Fibroblast of pulmonary artery (primary cell): ENCODE data around the gene IL1RAPL2.
"Not testable (repeated sequence)": the region's sequence is repeated elsewhere in the genome, so short reads cannot be mapped to it uniquely, and the experiment has no call there.

Experiments
- DNase-seq: peaks from one replicate; pipeline ENCODE4 v3.0.0-alpha.2; 2010; ENCODE audit warnings: low read depth
- H3K4me3 ChIP-seq: replicated peaks from 2 replicates; pipeline ENCODE4 v1.5.1; 2011; ENCODE audit warnings: low read depth, mild to moderate bottlenecking, control low read depth, low read length, moderate library complexity
- TF ChIP-seq, protein P1 (sequence below): IDR thresholded peaks from 2 replicates; pipeline ENCODE4 v1.5.1; 2011; ENCODE audit warnings: mild to moderate bottlenecking, control low read depth, low read length, inconsistent platforms; ENCODE audit errors: missing control alignments

IL1RAPL2 gene

DNA sequence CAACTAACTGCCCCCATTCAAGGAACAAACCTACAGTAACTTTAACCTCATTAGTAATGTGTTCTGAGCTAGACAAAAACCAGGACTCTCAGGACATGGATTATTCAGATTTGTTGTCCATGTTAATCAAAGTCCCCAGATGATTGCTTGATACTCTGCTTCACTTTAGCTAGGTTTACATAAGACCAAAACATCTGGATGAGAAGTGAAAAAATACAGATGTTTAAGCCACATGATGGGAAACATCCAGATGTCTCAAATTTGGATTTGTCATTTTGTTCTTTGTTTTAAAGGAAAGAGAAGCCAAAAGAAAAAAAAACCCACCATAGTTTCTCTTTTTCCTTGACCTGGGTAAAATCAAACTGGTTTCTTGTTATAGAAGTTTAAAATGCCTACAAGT, 1207.8 kb downstream of the IL1RAPL2 start:
- no peak for DNase-seq
- H3K4me3 ChIP-seq, result no peak overlapping the region
- TF ChIP-seq, protein P1, sequence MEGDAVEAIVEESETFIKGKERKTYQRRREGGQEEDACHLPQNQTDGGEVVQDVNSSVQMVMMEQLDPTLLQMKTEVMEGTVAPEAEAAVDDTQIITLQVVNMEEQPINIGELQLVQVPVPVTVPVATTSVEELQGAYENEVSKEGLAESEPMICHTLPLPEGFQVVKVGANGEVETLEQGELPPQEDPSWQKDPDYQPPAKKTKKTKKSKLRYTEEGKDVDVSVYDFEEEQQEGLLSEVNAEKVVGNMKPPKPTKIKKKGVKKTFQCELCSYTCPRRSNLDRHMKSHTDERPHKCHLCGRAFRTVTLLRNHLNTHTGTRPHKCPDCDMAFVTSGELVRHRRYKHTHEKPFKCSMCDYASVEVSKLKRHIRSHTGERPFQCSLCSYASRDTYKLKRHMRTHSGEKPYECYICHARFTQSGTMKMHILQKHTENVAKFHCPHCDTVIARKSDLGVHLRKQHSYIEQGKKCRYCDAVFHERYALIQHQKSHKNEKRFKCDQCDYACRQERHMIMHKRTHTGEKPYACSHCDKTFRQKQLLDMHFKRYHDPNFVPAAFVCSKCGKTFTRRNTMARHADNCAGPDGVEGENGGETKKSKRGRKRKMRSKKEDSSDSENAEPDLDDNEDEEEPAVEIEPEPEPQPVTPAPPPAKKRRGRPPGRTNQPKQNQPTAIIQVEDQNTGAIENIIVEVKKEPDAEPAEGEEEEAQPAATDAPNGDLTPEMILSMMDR, result no peak

DNA sequence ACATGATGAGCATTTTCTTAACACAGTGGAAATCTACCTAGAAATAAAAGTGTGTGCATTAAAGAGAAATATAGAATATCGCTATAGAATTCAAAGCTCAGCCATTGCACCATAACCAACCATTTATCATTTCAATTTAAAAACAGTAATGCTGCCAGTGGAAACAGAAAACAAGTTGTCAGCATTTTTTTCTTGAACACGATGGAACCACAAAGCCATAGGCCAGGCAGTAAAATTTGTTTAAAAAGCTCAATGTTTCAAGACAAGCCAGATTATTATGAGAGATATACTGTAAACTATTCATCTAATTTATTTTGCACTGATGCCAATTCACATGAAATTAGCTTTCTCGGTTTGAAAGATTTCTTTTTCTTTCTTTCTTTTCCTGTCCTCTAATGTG, 1209.7 kb downstream of the IL1RAPL2 start:
- no peak overlapping the region for H3K4me3 ChIP-seq
- TF ChIP-seq, protein P1, result no peak
- no peak for DNase-seq

DNA sequence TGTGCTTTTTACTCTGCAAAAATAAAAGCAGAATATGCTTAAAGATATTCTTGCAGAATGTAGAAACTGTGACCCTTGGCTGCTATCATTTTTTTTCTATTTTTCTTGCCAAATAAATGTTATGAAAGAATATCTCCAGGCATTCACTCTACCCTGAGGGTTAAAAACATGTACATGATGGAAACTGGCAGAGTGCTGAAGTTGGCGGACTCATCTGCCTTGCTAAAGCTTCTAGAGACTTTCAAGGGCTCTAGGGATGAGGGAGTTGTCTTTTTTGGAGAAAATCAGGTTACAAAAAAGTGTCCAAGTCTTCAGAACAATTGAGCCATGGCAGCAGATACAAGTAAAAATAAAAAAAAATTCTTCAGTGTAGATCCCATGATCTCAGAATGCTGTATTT, 1215.8 kb downstream of the IL1RAPL2 start:
- TF ChIP-seq, protein P1, result no peak
- no peak overlapping the region for H3K4me3 ChIP-seq
- no peak for DNase-seq

DNA sequence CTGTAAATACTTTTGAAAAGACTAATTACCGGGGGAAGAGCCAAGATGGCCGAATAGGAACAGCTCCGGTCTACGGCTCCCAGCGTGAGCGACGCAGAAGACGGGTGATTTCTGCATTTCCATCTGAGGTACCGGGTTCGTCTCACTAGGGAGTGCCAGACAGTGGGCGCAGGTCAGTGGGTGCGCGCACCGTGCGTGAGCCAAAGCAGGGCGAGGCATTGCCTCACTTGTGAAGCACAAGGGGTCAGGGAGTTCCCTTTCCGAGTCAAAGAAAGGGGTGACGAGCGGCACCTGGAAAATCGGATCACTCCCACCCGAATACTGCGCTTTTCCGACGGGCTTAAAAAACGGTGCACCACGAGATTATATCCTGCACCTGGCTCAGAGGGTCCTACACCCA, 1230.9 kb downstream of the IL1RAPL2 start:
- not testable (repeated sequence) for DNase-seq, H3K4me3 ChIP-seq

DNA sequence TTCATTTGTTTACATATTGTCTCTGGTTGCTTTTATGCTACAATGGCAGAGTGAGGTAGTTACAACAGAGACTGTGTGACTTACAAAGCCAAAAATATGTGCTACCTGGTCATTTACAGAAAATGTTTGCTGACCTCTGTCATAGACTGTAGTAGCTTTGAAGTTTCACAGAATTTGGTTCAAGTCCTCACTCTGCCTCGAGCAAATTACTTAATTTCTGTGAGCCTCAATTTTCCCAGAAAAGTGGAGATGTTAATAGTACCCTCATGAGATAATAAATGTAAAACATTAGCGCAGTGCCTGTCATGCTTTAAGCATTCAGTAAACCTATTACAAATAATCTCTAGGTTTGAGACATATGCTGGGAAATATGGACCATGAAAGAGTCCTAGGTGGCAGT, 1237.9 kb downstream of the IL1RAPL2 start:
- TF ChIP-seq, protein P1, result no peak
- H3K4me3 ChIP-seq, result no peak overlapping the region
- DNase-seq, result no peak

DNA sequence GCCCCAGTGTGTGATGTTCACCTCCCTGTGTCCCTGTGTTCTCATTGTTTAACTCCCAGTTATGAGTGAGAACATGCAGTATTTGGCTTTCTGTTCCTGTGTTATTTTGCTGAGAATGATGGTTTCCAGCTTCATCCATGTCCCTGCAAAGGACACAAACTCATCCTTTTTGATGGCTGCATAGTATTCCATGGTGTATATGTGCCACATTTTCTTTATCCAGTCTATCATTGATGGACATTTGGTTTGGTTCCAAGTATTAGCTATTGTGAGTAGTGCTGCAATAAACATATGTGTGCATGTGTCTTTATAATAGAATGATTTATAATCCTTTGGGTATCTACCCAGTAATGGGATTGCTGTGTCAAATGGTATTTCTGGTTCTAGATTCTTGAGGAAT, 1239.7 kb downstream of the IL1RAPL2 start:
- not testable (repeated sequence) for H3K4me3 ChIP-seq, DNase-seq

DNA sequence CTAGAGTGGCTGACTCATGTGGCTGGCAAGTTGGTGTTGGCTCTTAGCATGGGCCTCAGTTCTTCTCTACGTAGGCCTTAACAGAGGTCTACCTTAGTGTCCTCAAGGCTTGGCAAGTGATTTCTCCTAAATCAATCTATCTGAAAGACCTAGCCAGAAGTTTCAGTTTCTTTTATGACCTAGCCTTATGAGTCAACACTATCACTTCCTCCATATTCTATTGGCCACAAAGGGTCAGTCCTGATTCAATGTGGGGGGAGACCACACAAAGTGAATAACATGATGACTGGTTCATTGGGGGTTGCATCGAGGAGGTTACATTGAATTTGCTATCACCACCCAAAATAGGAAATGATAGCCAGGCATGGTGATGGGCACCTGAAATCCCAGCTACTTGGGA, 1250.5 kb downstream of the IL1RAPL2 start:
- TF ChIP-seq, protein P1, result no peak
- DNase-seq, result no peak
- H3K4me3 ChIP-seq, result no peak overlapping the region
